Esophagus squamous epithelium (tissue), 5 donors: ENCODE measurements around the gene RABIF. TPM values are rescaled to one million over a fixed set of nuclear protein-coding genes. Genes with fewer than 3 reads are reported as not detected.

Experiments used
- DNase-seq: peaks from one replicate; lab custom pipeline; 2025; lab: John Stamatoyannopoulos, UW
- H3K27ac ChIP-seq, 4 donors: fragments of 200-600 bp; sonication (generic); one replicate each; pipeline ENCODE4 v1.5.1; 2016 to 2019; ENCODE audit warnings: mild to moderate bottlenecking in 1 of 4
- H3K27me3 ChIP-seq, 4 donors: fragments of 200-600 bp; sonication (generic); 1 replicate in 3 of 4; 2 replicates in 1 of 4; pipeline versions ENCODE4 v1.5.1 to v1.6.0; 2017 to 2021; ENCODE audit warnings: antibody characterized with exemption in 1 of 4
- H3K36me3 ChIP-seq, 3 donors: fragments of 200-600 bp; sonication (generic); one replicate each; pipeline ENCODE4 v1.5.1; 2016 to 2019
- H3K4me1 ChIP-seq, 3 donors: fragments of 200-600 bp; sonication (generic); one replicate each; pipeline ENCODE4 v1.5.1; 2017 to 2019
- H3K4me3 ChIP-seq, 4 donors: fragments of 200-600 bp; sonication (generic); 1 replicate in 3 of 4; 2 replicates in 1 of 4; pipeline ENCODE4 v1.5.1; 2016 to 2019; ENCODE audit warnings: mild to moderate bottlenecking in 2 of 4, moderate library complexity in 1 of 4
- H3K9me3 ChIP-seq, 3 donors: fragments of 200-600 bp; sonication (generic); one replicate each; pipeline ENCODE4 v1.5.1; 2016 to 2019
- CTCF ChIP-seq, 6 experiments: fragments of 450-650 bp in 4 of 6; fragments of 200-600 bp in 2 of 6; sonication (generic) in 2 of 6; IDR thresholded peaks; one replicate each; pipeline ENCODE4 v1.5.1; 2016 to 2019; ENCODE audit warnings: antibody characterized with exemption in 6 of 6, mild to moderate bottlenecking in 4 of 6, moderate library complexity in 4 of 6
- POLR2A ChIP-seq, 4 donors: fragments of 450-650 bp; IDR thresholded peaks; one replicate each; pipeline ENCODE4 v1.6.1; 2017; ENCODE audit warnings: antibody characterized with exemption in 4 of 4, mild to moderate bottlenecking in 4 of 4, moderate library complexity in 3 of 4
- WGBS, 2 donors: methylation state at CpG; one replicate each; pipeline ENCODE4 v1.1.5; 2018; 5-methylcytosine and 5-hydroxymethylcytosine counted together
- intact Hi-C: fragments of 100-400 bp; cut with DNase I; formaldehyde crosslinking; loops from one replicate; pipeline ENCODE4 v1.15.0; 2022
- total RNA-seq, 4 donors: library from RNA; depleted of rRNA; stranded (reverse); fragments of >200 nt; gene quantifications; one replicate each; pipeline ENCODE4 v1.1.0, GENCODE V29; 2016
- donor health status: DM: yes; HTN: yes; CAD: no.

RABIF gene
- total RNA-seq, 4 donors from 2014 or later = 4.9 to 10.4 (median 8.0) TPM

- H3K36me3 ChIP-seq = peaks cover 15 to 52% (median 16%) of the 10 kb centered on the region in 3 donors
- no peak overlapping the region for H3K4me3 ChIP-seq
- no peaks in the 10 kb centered on the region for H3K27me3 ChIP-seq
- intact Hi-C loops = no loop called here
- DNase-seq = no peak
- H3K27ac ChIP-seq = no peak overlapping the region
- WGBS, 2 donors = 76 to 77% methylated on average over 4 of the region's 4 CpGs
- no peak for TF ChIP-seq POLR2A (IDR thresholded peaks at IDR 0.05)
- no peak for TF ChIP-seq CTCF (IDR thresholded peaks at IDR 0.05)
- no peaks in the 10 kb centered on the region for H3K9me3 ChIP-seq
- H3K4me1 ChIP-seq = peaks cover 12 to 35% (median 13%) of the 10 kb centered on the region in 3 donors
Observed at GRCh38 chr1:202890392-202890791, 1.4 kb upstream of the RABIF start.

GRCh38 chr1:202888221-202888530, 773 bp downstream of the RABIF start:
- H3K4me1 ChIP-seq = peaks cover 12 to 38% (median 13%) of the 10 kb centered on the region in 3 donors
- DNase-seq = no peak
- peaks cover 9 to 30% (median 11%) of the 10 kb centered on the region in 3 donors for H3K36me3 ChIP-seq
- no peaks in the 10 kb centered on the region for H3K27me3 ChIP-seq
- TF ChIP-seq POLR2A (IDR thresholded peaks at IDR 0.05) (no peak), CTCF (IDR thresholded peaks at IDR 0.05) (no peak)
- peak overlapping the region; percentile 94 to 97 (median 96) for H3K27ac ChIP-seq
- intact Hi-C loops = no loop called here
- WGBS, 2 donors = 1 to 4% methylated on average over 7 to 10 of the region's 10 CpGs
- H3K4me3 ChIP-seq = peak overlapping the region; percentile 70 to 86 (median 78)
- no peaks in the 10 kb centered on the region for H3K9me3 ChIP-seq

DNA sequence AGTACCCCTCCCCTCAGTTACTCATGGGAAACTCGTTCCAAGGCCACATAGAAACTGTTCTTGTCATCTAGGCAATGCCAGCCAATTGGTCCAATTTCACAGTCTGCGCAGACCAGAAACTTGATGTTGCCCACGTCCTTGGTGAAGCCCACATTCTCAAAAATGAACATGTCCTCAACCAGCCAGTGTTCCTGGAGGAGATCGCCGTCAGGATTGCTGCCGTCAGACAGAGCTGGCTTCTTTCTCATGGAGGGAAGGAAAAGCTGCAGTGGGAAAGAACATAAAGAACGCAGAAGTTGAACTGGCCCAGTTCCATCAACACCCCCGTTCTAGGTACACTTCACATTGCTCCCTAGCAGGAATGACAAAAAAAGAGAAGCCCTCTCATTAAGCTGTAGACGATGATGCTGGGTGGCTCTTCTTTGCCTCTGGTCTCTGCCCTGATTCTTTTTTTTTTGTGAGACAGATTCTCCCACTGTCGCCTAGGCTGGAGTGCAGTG, 7.9 kb downstream of the RABIF start:
- intact Hi-C loops = no loop called here
- H3K4me3 ChIP-seq = no peak overlapping the region
- no peaks in the 10 kb centered on the region for H3K27me3 ChIP-seq
- WGBS, 2 donors = 92 to 95% methylated on average over 5 to 10 of the region's 10 CpGs
- H3K9me3 ChIP-seq = no peaks in the 10 kb centered on the region
- H3K36me3 ChIP-seq = peaks cover 0 to 50% (median 18%) of the 10 kb centered on the region in 3 donors
- no peak for DNase-seq
- peaks cover 0 to 9% (median 0%) of the 10 kb centered on the region in 3 donors for H3K4me1 ChIP-seq
- no peak overlapping the region for H3K27ac ChIP-seq
- no peak for TF ChIP-seq CTCF (IDR thresholded peaks at IDR 0.05)
- TF ChIP-seq POLR2A (IDR thresholded peaks at IDR 0.05) = no peak

- Histone ChIP-seq H3K9me3 (no peaks in the 10 kb centered on the region), H3K36me3 (peaks cover 0 to 50% (median 18%) of the 10 kb centered on the region in 3 donors), H3K27ac (no peak overlapping the region), H3K4me3 (no peak overlapping the region), H3K27me3 (no peaks in the 10 kb centered on the region), H3K4me1 (no peaks in the 10 kb centered on the region)
- no peak for DNase-seq
- no peak for TF ChIP-seq POLR2A (IDR thresholded peaks at IDR 0.05)
- intact Hi-C loops = no loop called here
Observed at GRCh38 chr1:202880062-202880461, 8.9 kb downstream of the RABIF start.

- DNase-seq = no peak
- no peaks in the 10 kb centered on the region for H3K9me3 ChIP-seq
- intact Hi-C loops = no loop called here
- H3K27ac ChIP-seq = no peak overlapping the region
- TF ChIP-seq POLR2A (IDR thresholded peaks at IDR 0.05) = no peak
- no peaks in the 10 kb centered on the region for H3K4me1 ChIP-seq
- WGBS, 2 donors = 93 to 94% methylated on average over 1 of the region's 1 CpG
- peaks cover 0 to 50% (median 18%) of the 10 kb centered on the region in 3 donors for H3K36me3 ChIP-seq
- H3K27me3 ChIP-seq = no peaks in the 10 kb centered on the region
- H3K4me3 ChIP-seq = no peak overlapping the region
Observed at GRCh38 chr1:202879128-202879527, 9.8 kb downstream of the RABIF start.

- Histone ChIP-seq H3K27ac (no peak overlapping the region), H3K9me3 (no peaks in the 10 kb centered on the region), H3K4me3 (no peak overlapping the region), H3K36me3 (peaks cover 0 to 7% (median 0%) of the 10 kb centered on the region in 3 donors), H3K27me3 (no peaks in the 10 kb centered on the region), H3K4me1 (peaks cover 0 to 10% (median 0%) of the 10 kb centered on the region in 3 donors)
- WGBS, 2 donors = 65 to 93% methylated on average over 3 of the region's 4 CpGs
- intact Hi-C loops = no loop called here
- DNase-seq = no peak
- TF ChIP-seq CTCF (IDR thresholded peaks at IDR 0.05) = no peak
- TF ChIP-seq POLR2A (IDR thresholded peaks at IDR 0.05) = no peak
Observed at GRCh38 chr1:202873026-202873425, 15.9 kb downstream of the RABIF start.
